GM04504 (cell line): ENCODE results near the gene TESMIN.

Source experiments
- DNase-seq: peaks from one replicate; pipeline ENCODE4 v3.0.0-alpha.2; 2012; ENCODE audit warnings: low read depth

The TESMIN gene

GRCh38 chr11:68762481-68762880 lies 11.2 kb upstream of the TESMIN start:
- DNase-seq = no peak

- DNase-seq = no peak
Measured at GRCh38 chr11:68761801-68762200, 10.5 kb upstream of the TESMIN start.

GRCh38 chr11:68759991-68760390 lies 8.7 kb upstream of the TESMIN start:
- no peak for DNase-seq

- DNase-seq = no peak
Measured at GRCh38 chr11:68757711-68758110, 6.4 kb upstream of the TESMIN start.

- peak; percentile 15 for DNase-seq
Measured at GRCh38 chr11:68756171-68756766, 4.9 kb upstream of the TESMIN start.

GRCh38 chr11:68753300-68753699 lies 2.0 kb upstream of the TESMIN start:
- no peak for DNase-seq

GRCh38 chr11:68751004-68751325 lies 355 bp downstream of the TESMIN start:
- no peak for DNase-seq

GRCh38 chr11:68750195-68751003 lies 921 bp downstream of the TESMIN start:
- DNase-seq = no peak

GRCh38 chr11:68749229-68750123 lies 1.8 kb downstream of the TESMIN start:
- no peak for DNase-seq

GRCh38 chr11:68748061-68748460 lies 3.3 kb downstream of the TESMIN start:
- DNase-seq = no peak

- no peak for DNase-seq
Measured at GRCh38 chr11:68743539-68743938, 7.8 kb downstream of the TESMIN start.

- DNase-seq = no peak
Measured at GRCh38 chr11:68741463-68741862, 9.9 kb downstream of the TESMIN start.

GRCh38 chr11:68735646-68736045 lies 15.7 kb downstream of the TESMIN start:
- no peak for DNase-seq

- DNase-seq = no peak
Measured at GRCh38 chr11:68735125-68735524, 16.2 kb downstream of the TESMIN start.

GRCh38 chr11:68734111-68734510 lies 17.2 kb downstream of the TESMIN start:
- no peak for DNase-seq

- DNase-seq = no peak
Measured at GRCh38 chr11:68727783-68728182, 23.5 kb downstream of the TESMIN start.

- DNase-seq = no peak
Measured at GRCh38 chr11:68724293-68724692, 27.0 kb downstream of the TESMIN start.

- no peak for DNase-seq
Measured at GRCh38 chr11:68722143-68722542, 29.2 kb downstream of the TESMIN start.

- no peak for DNase-seq
Measured at GRCh38 chr11:68721075-68721474, 30.2 kb downstream of the TESMIN start.

GRCh38 chr11:68715456-68716122 lies 35.7 kb downstream of the TESMIN start:
- DNase-seq = no peak

- DNase-seq = no peak
Measured at GRCh38 chr11:68714060-68714856, 37.1 kb downstream of the TESMIN start.
